ENCODE measurements around the gene WWOX.

DNA sequence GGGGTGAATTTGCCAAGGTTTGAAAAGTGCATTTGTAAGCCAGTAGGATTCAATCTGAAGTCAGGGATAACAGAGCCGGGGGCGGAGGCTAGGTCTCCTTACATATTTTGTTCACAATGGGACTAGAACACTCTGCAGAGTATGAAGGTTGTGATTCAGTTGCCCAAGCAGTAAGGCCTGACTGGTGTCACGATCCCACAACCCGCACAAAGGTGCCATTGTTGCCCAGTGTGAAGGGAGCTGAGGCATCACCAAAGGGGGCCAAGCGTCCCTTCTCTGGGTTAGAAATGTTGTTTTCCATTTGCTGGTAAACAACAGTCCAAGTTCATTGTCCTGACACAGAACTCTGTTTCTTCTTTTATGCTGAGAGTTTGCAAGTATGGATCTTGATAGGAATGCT, 1029.3 kb downstream of the WWOX start:
- TF ChIP-seq CEBPB (IDR thresholded peaks at IDR 0.05; ENCODE audit: low read depth, low read length) (no peak), RAD21 (IDR thresholded peaks at IDR 0.05; ENCODE audit: low read length) (no peak), POLR2A (IDR thresholded peaks at IDR 0.05; ENCODE audit: low read depth, low read length) (no peak), NFE2L2 (IDR thresholded peaks at IDR 0.05; ENCODE audit: low read depth, low read length) (no peak), MAFK (IDR thresholded peaks at IDR 0.05; ENCODE audit: low read depth, low read length) (no peak), SMC3 (IDR thresholded peaks at IDR 0.05; ENCODE audit: low read depth, low read length) (no peak), RCOR1 (IDR thresholded peaks at IDR 0.05; ENCODE audit: insufficient replicate concordance, low read length) (no peak)
- TF ChIP-seq, protein P1, sequence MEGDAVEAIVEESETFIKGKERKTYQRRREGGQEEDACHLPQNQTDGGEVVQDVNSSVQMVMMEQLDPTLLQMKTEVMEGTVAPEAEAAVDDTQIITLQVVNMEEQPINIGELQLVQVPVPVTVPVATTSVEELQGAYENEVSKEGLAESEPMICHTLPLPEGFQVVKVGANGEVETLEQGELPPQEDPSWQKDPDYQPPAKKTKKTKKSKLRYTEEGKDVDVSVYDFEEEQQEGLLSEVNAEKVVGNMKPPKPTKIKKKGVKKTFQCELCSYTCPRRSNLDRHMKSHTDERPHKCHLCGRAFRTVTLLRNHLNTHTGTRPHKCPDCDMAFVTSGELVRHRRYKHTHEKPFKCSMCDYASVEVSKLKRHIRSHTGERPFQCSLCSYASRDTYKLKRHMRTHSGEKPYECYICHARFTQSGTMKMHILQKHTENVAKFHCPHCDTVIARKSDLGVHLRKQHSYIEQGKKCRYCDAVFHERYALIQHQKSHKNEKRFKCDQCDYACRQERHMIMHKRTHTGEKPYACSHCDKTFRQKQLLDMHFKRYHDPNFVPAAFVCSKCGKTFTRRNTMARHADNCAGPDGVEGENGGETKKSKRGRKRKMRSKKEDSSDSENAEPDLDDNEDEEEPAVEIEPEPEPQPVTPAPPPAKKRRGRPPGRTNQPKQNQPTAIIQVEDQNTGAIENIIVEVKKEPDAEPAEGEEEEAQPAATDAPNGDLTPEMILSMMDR (conservative IDR thresholded peaks at IDR 0.05; ENCODE audit: low read depth, low read length), result no peak
- TF ChIP-seq, protein P2, sequence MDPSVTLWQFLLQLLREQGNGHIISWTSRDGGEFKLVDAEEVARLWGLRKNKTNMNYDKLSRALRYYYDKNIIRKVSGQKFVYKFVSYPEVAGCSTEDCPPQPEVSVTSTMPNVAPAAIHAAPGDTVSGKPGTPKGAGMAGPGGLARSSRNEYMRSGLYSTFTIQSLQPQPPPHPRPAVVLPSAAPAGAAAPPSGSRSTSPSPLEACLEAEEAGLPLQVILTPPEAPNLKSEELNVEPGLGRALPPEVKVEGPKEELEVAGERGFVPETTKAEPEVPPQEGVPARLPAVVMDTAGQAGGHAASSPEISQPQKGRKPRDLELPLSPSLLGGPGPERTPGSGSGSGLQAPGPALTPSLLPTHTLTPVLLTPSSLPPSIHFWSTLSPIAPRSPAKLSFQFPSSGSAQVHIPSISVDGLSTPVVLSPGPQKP (IDR thresholded peaks at IDR 0.05; ENCODE audit: borderline replicate concordance, low read depth, low read length), result no peak
- TF ChIP-seq, protein P3, sequence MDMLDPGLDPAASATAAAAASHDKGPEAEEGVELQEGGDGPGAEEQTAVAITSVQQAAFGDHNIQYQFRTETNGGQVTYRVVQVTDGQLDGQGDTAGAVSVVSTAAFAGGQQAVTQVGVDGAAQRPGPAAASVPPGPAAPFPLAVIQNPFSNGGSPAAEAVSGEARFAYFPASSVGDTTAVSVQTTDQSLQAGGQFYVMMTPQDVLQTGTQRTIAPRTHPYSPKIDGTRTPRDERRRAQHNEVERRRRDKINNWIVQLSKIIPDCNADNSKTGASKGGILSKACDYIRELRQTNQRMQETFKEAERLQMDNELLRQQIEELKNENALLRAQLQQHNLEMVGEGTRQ (IDR thresholded peaks at IDR 0.05; ENCODE audit: low read depth, low read length), result no peak
